ENCODE data around the gene LRP1B.

DNA sequence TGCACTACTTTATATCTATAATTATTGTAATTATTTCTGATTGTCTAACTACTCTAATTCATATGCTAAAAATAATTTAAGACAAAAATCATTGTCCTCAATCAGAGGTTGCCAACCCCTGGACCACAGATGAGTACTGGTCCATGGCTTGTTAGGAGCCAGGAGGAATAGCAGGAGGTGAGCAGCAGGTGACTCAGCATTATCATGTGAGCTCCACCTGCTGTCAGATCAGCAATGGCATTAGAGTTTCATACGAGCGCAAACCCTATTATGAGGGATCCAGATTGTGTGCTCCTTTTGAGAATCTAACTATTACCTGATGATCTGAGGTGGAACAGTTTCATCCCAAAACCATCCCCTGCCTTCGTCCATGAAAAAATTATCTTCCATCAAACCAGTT is 1434.4 kb downstream of the LRP1B start:
- TF ChIP-seq, protein P1, sequence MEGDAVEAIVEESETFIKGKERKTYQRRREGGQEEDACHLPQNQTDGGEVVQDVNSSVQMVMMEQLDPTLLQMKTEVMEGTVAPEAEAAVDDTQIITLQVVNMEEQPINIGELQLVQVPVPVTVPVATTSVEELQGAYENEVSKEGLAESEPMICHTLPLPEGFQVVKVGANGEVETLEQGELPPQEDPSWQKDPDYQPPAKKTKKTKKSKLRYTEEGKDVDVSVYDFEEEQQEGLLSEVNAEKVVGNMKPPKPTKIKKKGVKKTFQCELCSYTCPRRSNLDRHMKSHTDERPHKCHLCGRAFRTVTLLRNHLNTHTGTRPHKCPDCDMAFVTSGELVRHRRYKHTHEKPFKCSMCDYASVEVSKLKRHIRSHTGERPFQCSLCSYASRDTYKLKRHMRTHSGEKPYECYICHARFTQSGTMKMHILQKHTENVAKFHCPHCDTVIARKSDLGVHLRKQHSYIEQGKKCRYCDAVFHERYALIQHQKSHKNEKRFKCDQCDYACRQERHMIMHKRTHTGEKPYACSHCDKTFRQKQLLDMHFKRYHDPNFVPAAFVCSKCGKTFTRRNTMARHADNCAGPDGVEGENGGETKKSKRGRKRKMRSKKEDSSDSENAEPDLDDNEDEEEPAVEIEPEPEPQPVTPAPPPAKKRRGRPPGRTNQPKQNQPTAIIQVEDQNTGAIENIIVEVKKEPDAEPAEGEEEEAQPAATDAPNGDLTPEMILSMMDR (IDR thresholded peaks at IDR 0.05): peak in 3 of 6 experiments; percentile 37 to 48 (median 39)
- no peak for TF ChIP-seq POLR2A (IDR thresholded peaks at IDR 0.05)

Data from Peyer's patch (tissue), 4 donors.